CD4-positive, alpha-beta T cell (primary cell): ENCODE results near the gene NAA15. TPM values are rescaled to one million over a fixed set of nuclear protein-coding genes. Genes with fewer than 3 reads are reported as not detected.

Experiments used
- ATAC-seq: fragments of 200-7000 bp; cut with Tn5 transposase; one replicate; pipeline ENCODE4 v1.10.0; 2022; ENCODE audit warnings: mild to moderate bottlenecking; ENCODE audit not compliant: poor library complexity
- CTCF ChIA-PET: fragments of 350-600 bp; sonication (Branson Sonifier 250); formaldehyde crosslinking; loops from one replicate; lab custom pipeline; 2021; ENCODE audit warnings: antibody characterized with exemption, inconsistent platforms; lab: Charles Lee
- POLR2A ChIA-PET: fragments of 350-600 bp; sonication (Branson Sonifier 250); formaldehyde crosslinking; loops from one replicate; lab custom pipeline; 2021; ENCODE audit warnings: antibody characterized with exemption, inconsistent platforms; lab: Charles Lee
- DNase-seq, 14 experiments: peaks; one replicate each; pipeline ENCODE4 v3.0.0-alpha.2; 2013 to 2020; ENCODE audit warnings: mixed read lengths in 2 of 14
- H3K27ac ChIP-seq, 2 donors: one replicate each; pipeline versions ENCODE4 v1.5.1 to v1.7.0; 2013; ENCODE audit warnings: low read length in 2 of 2, low read depth in 1 of 2, mild to moderate bottlenecking in 1 of 2
- H3K27me3 ChIP-seq, 2 experiments: 1 replicate in 1 of 2; 2 replicates in 1 of 2; pipeline versions ENCODE4 v1.6.1 to v1.7.0; 2013; ENCODE audit warnings: low read length in 2 of 2, control low read depth in 1 of 2, mild to moderate bottlenecking in 1 of 2, moderate library complexity in 1 of 2; ENCODE audit not compliant: insufficient read depth in 2 of 2, control insufficient read depth in 1 of 2
- H3K36me3 ChIP-seq: one replicate; pipeline ENCODE4 v1.6.1; 2013; ENCODE audit warnings: low read length, control low read depth; ENCODE audit not compliant: insufficient read depth
- H3K4me1 ChIP-seq: one replicate; pipeline ENCODE4 v1.6.1; 2013; ENCODE audit warnings: low read length, control low read depth; ENCODE audit not compliant: insufficient read depth
- H3K4me3 ChIP-seq: one replicate; pipeline ENCODE4 v1.5.1; 2013; ENCODE audit warnings: mild to moderate bottlenecking, low read length, moderate library complexity
- H3K9me3 ChIP-seq, 2 experiments: 1 replicate in 1 of 2; 2 replicates in 1 of 2; pipeline versions ENCODE4 v1.6.1 to v1.7.0; 2013; ENCODE audit warnings: low read length in 2 of 2, mild to moderate bottlenecking in 2 of 2, control low read depth in 1 of 2, moderate library complexity in 1 of 2; ENCODE audit not compliant: control insufficient read depth in 1 of 2, insufficient read depth in 1 of 2
- H3K27ac Mint-ChIP-seq: one replicate; pipeline ENCODE4 v1.8.0; 2020; ENCODE audit warnings: mixed read lengths
- H3K27me3 Mint-ChIP-seq: one replicate; pipeline ENCODE4 v1.8.0; 2021; ENCODE audit warnings: mixed read lengths
- H3K36me3 Mint-ChIP-seq: one replicate; pipeline ENCODE4 v1.8.0; 2021; ENCODE audit warnings: low read depth, mixed read lengths
- H3K4me1 Mint-ChIP-seq: one replicate; pipeline ENCODE4 v1.8.0; 2021; ENCODE audit warnings: low read depth, mixed read lengths
- H3K4me3 Mint-ChIP-seq: one replicate; pipeline ENCODE4 v1.8.0; 2020; ENCODE audit warnings: mild to moderate bottlenecking, mixed read lengths
- H3K9me3 Mint-ChIP-seq: one replicate; pipeline ENCODE4 v1.8.0; 2020; ENCODE audit warnings: mixed read lengths
- intact Hi-C, 2 experiments: fragments of 100-400 bp; cut with DNase I in 1 of 2; cut with micrococcal nuclease in 1 of 2; formaldehyde crosslinking; loops; one replicate each; pipeline versions ENCODE4 v1.15.1 to v1.9.0; 2023 to 2025; cut with DNase I, micrococcal nuclease
- total RNA-seq, 174 experiments: library from RNA in 2 of 174; stranded (reverse) in 2 of 174; gene quantifications; one replicate each; pipeline ENCODE4 v1.2.3 and lab custom pipeline; 2021 to 2026
- TF ChIP-seq, protein P1 (sequence below): fragments of 200-600 bp; IDR thresholded peaks from one replicate; pipeline ENCODE4 v1.8.0; 2022; ENCODE audit warnings: antibody characterized with exemption, mild to moderate bottlenecking

NAA15 gene
- total RNA-seq, 2 experiments from 2014 or later, result 54.2 to 57.1 TPM

GRCh38 chr4:139274790-139275189 lies 26.5 kb upstream of the NAA15 start:
- Mint-ChIP-seq H3K36me3 (no peaks in the 10 kb centered on the region), H3K27me3 (peaks cover 46% of the 10 kb centered on the region), H3K9me3 (no peaks in the 10 kb centered on the region), H3K4me1 (peaks cover 14% of the 10 kb centered on the region), H3K4me3 (no peak overlapping the region), H3K27ac (no peak overlapping the region)
- H3K27ac ChIP-seq, result no peak overlapping the region
- intact Hi-C loops, result loop anchor here in 1 of 2 experiments (5.0 kb wide), 1 partner anchor 32 kb away; no protein-coding TSS in a partner anchor
- CTCF ChIA-PET, result interaction anchor here (0.8 to 0.9 kb wide), 2 partner anchors 9 to 21 kb away, joined by 4 read pairs; no protein-coding TSS in a partner anchor
- H3K27me3 ChIP-seq, result peaks cover 17 to 38% of the 10 kb centered on the region in 2 experiments
- POLR2A ChIA-PET, result no interaction called here
- H3K36me3 ChIP-seq, result no peaks in the 10 kb centered on the region
- TF ChIP-seq, protein P1, sequence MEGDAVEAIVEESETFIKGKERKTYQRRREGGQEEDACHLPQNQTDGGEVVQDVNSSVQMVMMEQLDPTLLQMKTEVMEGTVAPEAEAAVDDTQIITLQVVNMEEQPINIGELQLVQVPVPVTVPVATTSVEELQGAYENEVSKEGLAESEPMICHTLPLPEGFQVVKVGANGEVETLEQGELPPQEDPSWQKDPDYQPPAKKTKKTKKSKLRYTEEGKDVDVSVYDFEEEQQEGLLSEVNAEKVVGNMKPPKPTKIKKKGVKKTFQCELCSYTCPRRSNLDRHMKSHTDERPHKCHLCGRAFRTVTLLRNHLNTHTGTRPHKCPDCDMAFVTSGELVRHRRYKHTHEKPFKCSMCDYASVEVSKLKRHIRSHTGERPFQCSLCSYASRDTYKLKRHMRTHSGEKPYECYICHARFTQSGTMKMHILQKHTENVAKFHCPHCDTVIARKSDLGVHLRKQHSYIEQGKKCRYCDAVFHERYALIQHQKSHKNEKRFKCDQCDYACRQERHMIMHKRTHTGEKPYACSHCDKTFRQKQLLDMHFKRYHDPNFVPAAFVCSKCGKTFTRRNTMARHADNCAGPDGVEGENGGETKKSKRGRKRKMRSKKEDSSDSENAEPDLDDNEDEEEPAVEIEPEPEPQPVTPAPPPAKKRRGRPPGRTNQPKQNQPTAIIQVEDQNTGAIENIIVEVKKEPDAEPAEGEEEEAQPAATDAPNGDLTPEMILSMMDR, result no peak
- H3K9me3 ChIP-seq, result peaks cover 0 to 6% of the 10 kb centered on the region in 2 experiments
- H3K4me1 ChIP-seq, result peaks cover 14% of the 10 kb centered on the region
- DNase-seq, result no peak
- H3K4me3 ChIP-seq, result no peak overlapping the region
- ATAC-seq, result no peak

DNA sequence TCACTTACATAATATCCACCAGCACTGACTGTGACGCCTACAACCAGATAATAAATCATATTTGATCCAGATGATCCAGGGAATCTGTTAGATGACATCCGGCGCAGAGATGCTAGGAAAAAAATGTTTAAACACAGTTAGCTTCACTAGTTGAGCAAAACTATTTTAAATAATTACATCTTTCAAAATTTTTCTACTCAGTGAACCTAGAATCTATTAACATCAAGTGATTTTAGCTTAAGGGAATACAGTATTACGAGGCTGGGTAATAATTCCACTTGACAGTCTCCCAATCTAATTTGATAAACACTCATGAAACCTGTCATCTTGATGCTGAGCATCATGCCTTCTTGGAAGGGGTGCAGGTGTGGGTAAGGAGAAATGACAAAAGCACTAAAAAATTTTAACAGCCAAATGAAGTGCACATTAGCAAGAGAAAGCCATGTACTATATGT lies 26.0 kb upstream of the NAA15 start:
- peaks cover 52% of the 10 kb centered on the region for H3K27me3 Mint-ChIP-seq
- DNase-seq (no peak), ATAC-seq (no peak)
- intact Hi-C loops, result loop anchor here in 1 of 2 experiments (5.0 kb wide), 1 partner anchor 33 kb away; no protein-coding TSS in a partner anchor
- TF ChIP-seq, protein P1, result no peak
- Histone ChIP-seq H3K27ac (no peak overlapping the region), H3K27me3 (peaks cover 23 to 43% of the 10 kb centered on the region in 2 experiments), H3K4me1 (peaks cover 19% of the 10 kb centered on the region), H3K9me3 (peaks cover 0 to 9% of the 10 kb centered on the region in 2 experiments), H3K4me3 (no peak overlapping the region), H3K36me3 (no peaks in the 10 kb centered on the region)
- no peak overlapping the region for H3K4me3 Mint-ChIP-seq
- no peak overlapping the region for H3K27ac Mint-ChIP-seq
- peaks cover 18% of the 10 kb centered on the region for H3K4me1 Mint-ChIP-seq
- no peaks in the 10 kb centered on the region for H3K36me3 Mint-ChIP-seq
- H3K9me3 Mint-ChIP-seq, result no peaks in the 10 kb centered on the region
- ChIA-PET CTCF (interaction anchor here (0.8 to 1.6 kb wide), 3 partner anchors 9 to 21 kb away, joined by 4 read pairs; no protein-coding TSS in a partner anchor), POLR2A (no interaction called here)

DNA sequence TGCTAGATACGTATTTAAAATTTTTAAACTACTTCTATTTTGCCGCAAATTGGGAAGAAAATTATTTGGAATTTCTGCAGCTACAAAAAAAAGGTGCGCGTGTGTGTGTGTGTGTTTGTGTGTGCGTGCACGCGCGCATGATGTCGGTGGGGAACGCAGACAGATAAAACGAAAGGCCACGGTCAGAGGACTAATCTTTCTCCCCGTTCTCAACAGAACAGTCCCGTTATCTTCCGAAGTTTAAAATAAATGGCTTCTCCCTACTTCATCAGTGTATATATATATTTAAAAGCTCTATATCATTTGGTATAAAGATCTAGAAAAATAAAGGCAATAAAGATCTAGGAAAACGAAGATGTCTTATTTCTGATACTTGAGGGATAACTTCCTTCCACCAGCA lies 22.8 kb upstream of the NAA15 start:
- intact Hi-C loops, result loop anchor here in 1 of 2 experiments (5.0 kb wide), 1 partner anchor 36 kb away; no protein-coding TSS in a partner anchor
- DNase-seq, result no peak
- CTCF ChIA-PET, result no interaction called here
- Histone ChIP-seq H3K27ac (no peak overlapping the region), H3K27me3 (peaks cover 25 to 49% of the 10 kb centered on the region in 2 experiments), H3K4me3 (no peak overlapping the region), H3K9me3 (peaks cover 0 to 9% of the 10 kb centered on the region in 2 experiments), H3K4me1 (peaks cover 21% of the 10 kb centered on the region), H3K36me3 (no peaks in the 10 kb centered on the region)
- ATAC-seq, result no peak
- Mint-ChIP-seq H3K4me3 (peak overlapping the region; percentile 77), H3K27ac (no peak overlapping the region), H3K4me1 (peaks cover 18% of the 10 kb centered on the region), H3K27me3 (peaks cover 62% of the 10 kb centered on the region), H3K9me3 (no peaks in the 10 kb centered on the region), H3K36me3 (no peaks in the 10 kb centered on the region)
- POLR2A ChIA-PET, result interaction anchor here (1.0 kb wide), 1 partner anchor 17 kb away, joined by 3 read pairs; no protein-coding TSS in a partner anchor
- TF ChIP-seq, protein P1, result no peak
